Heart left ventricle (tissue), 16 donors: ENCODE measurements around the gene A2M. TPM values are rescaled to one million over a fixed set of nuclear protein-coding genes. Genes with fewer than 3 reads are reported as not detected.
A peak's percentile ranks its signal among the peaks of the same experiment; 100 is the strongest.

Experiments used
- ATAC-seq, 4 donors: fragments of 200-7000 bp; cut with Tn5 transposase; one replicate each; pipeline ENCODE4 v1.9.1; 2020 to 2022; ENCODE audit warnings: moderate library complexity in 4 of 4, mild to moderate bottlenecking in 3 of 4, moderate number of reproducible peaks in 1 of 4
- DNase-seq, 5 donors: peaks; one replicate each; pipeline ENCODE4 v3.0.0-alpha.2; 2020
- H3K27ac ChIP-seq, 12 donors: fragments of 200-600 bp; sonication (generic) in 4 of 12; one replicate each; pipeline versions ENCODE4 v1.5.0 to v1.8.0; 2016 to 2022; ENCODE audit warnings: mild to moderate bottlenecking in 2 of 12
- H3K27me3 ChIP-seq, 9 donors: fragments of 200-600 bp; sonication (generic) in 2 of 9; one replicate each; pipeline versions ENCODE4 v1.5.1 to v1.8.0; 2016 to 2022; ENCODE audit warnings: mild to moderate bottlenecking in 3 of 9
- H3K36me3 ChIP-seq, 9 donors: fragments of 200-600 bp; sonication (generic) in 2 of 9; one replicate each; pipeline versions ENCODE4 v1.5.0 to v1.8.0; 2018 to 2022; ENCODE audit warnings: mild to moderate bottlenecking in 2 of 9
- H3K4me1 ChIP-seq, 12 donors: fragments of 200-600 bp; sonication (generic) in 4 of 12; one replicate each; pipeline versions ENCODE4 v1.5.0 to v1.8.0; 2016 to 2022; ENCODE audit warnings: mild to moderate bottlenecking in 3 of 12
- H3K4me3 ChIP-seq, 12 donors: fragments of 200-600 bp; sonication (generic) in 4 of 12; one replicate each; pipeline versions ENCODE4 v1.5.0 to v1.8.0; 2017 to 2022; ENCODE audit warnings: mild to moderate bottlenecking in 9 of 12, moderate library complexity in 4 of 12
- H3K9me3 ChIP-seq, 12 donors: fragments of 200-600 bp; sonication (generic) in 4 of 12; one replicate each; pipeline versions ENCODE4 v1.5.0 to v1.8.0; 2016 to 2022; ENCODE audit warnings: mild to moderate bottlenecking in 1 of 12
- POLR2A ChIP-seq, 2 donors: fragments of 450-650 bp; IDR thresholded peaks; one replicate each; pipeline ENCODE4 v1.6.1; 2017; ENCODE audit warnings: antibody characterized with exemption in 2 of 2, mild to moderate bottlenecking in 2 of 2, moderate library complexity in 2 of 2
- WGBS, 4 donors: extraction: QIAGEN DNeasy Blood & Tissue Kit in 2 of 4; methylation state at CpG; one replicate each; pipeline versions ENCODE4 v1.1.5 to v1.1.7; 2013 to 2018; 5-methylcytosine and 5-hydroxymethylcytosine counted together
- intact Hi-C, 10 donors: fragments of 100-400 bp; cut with DNase I; formaldehyde crosslinking; loops; one replicate each; pipeline versions ENCODE4 v1.11.1 to v1.14.2; 2022
- polyA plus RNA-seq, 2 donors: library from polyadenylated mRNA; stranded (reverse); fragments of 200-250 nt; gene quantifications; one replicate each; pipeline ENCODE4 v1.2.3, GENCODE V29; 2013
- total RNA-seq, 9 donors: library from RNA; depleted of rRNA in 2 of 9; stranded (reverse); fragments of >200 nt in 2 of 9; fragmentation: NEBNext Ultra II Directional in 3 of 9; extraction: Animal tissue kit (Norgen Biotek cat#: 25700) in 3 of 9; gene quantifications; one replicate each; pipeline versions ENCODE4 v1.1.0 to v1.2.4, GENCODE V29; 2016 to 2023
- TF ChIP-seq, protein P1 (sequence below), 12 donors: fragments of 200-600 bp; sonication (generic) in 4 of 12; IDR thresholded peaks; one replicate each; pipeline versions ENCODE4 v1.5.0 to v1.8.0; 2018 to 2022; ENCODE audit warnings: antibody characterized with exemption in 12 of 12, mild to moderate bottlenecking in 5 of 12
- donor health status: ischemic (EF 13 %, LVEDD 7.1; RV severe dilation, severe dysfunction).
- donor health status: healthy with polysubstance abuse.
- donor health status: DM: no; HTN: yes; CAD: no.
- donor health status: DM: no; HTN: no; CAD: no.
- donor health status: ischemic (EF 25% LVEDD 6.9; RV normal size, moderate dysfunction).
- donor health status: ischemic (EF 25% LVEDD 5.7; RV mildly dilated, moderate dysfunction).
- donor health status: healthy.
- donor health status: DM: yes; HTN: yes; CAD: no.
- donor health status: ischemic (EF 35%, LVEDD 5.7; RV mildly dilated, moderate dysfunction).
- donor health status: nonischemic (EF 11% LVEDD 7.7; RV severe dilation, severe dysfunction).
- donor health status: DM: yes; HTN: yes; CAD: no.
- donor health status: PGD.
- donor health status: ischemic (EF 29% LVEDD 5.4; RV normal size, mild dysfunction).
- donor health status: nonischemic (EF 23%, LVEDD 6.1; RV moderate dilation, normal function).

A2M gene
- total and polyA plus RNA-seq, 11 donors = 133 to 1,706 (median 385) TPM

DNA sequence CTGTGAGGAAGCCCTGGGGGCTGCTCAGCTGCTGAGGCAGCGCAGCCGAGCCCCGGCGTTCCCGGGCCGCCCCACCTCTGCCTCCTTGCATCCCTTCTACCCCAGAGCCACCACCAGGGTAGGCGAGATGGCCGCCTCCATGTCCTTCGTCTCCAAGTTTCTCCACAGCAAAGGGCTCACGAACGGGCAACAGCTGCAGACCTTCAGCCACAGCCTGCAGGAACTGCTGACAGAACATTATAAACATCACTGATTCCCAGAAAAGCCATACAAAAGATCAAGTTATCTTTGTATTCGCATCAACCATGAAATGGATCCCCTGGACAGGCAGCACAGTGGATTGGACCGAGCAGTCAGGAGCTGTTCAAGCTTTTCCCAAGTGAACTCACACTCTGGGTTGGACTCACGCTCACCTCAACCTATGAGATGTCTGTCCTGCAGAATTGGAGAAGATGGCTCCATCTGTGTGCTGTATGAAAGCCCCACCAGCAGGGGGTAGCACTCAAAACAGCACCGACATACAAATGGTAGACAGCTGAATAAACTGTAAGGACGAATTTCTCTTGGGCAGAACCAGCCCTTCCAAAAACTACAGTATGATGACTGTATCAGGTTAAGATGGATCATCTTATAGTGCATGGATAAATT, 19.4 kb upstream of the A2M start:
- ATAC-seq = peak in 2 of 4 donors; percentile 42 to 49
- 74 to 88% (median 76%) methylated on average over 16 of the region's 16 CpGs for WGBS, 4 donors
- Histone ChIP-seq H3K4me3 (peak overlapping the region in 3 of 12 donors; percentile 7 to 22 (median 20)), H3K27me3 (no peaks in the 10 kb centered on the region), H3K36me3 (no peaks in the 10 kb centered on the region), H3K27ac (peak overlapping the region in 1 of 12 donors; percentile 9), H3K9me3 (peaks cover 0 to 24% (median 0%) of the 10 kb centered on the region in 12 donors), H3K4me1 (no peaks in the 10 kb centered on the region)
- TF ChIP-seq POLR2A (IDR thresholded peaks at IDR 0.05) = no peak
- TF ChIP-seq, protein P1, sequence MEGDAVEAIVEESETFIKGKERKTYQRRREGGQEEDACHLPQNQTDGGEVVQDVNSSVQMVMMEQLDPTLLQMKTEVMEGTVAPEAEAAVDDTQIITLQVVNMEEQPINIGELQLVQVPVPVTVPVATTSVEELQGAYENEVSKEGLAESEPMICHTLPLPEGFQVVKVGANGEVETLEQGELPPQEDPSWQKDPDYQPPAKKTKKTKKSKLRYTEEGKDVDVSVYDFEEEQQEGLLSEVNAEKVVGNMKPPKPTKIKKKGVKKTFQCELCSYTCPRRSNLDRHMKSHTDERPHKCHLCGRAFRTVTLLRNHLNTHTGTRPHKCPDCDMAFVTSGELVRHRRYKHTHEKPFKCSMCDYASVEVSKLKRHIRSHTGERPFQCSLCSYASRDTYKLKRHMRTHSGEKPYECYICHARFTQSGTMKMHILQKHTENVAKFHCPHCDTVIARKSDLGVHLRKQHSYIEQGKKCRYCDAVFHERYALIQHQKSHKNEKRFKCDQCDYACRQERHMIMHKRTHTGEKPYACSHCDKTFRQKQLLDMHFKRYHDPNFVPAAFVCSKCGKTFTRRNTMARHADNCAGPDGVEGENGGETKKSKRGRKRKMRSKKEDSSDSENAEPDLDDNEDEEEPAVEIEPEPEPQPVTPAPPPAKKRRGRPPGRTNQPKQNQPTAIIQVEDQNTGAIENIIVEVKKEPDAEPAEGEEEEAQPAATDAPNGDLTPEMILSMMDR (IDR thresholded peaks at IDR 0.05) = peak in 9 of 12 donors; percentile 6 to 39 (median 26)
- DNase-seq = peak in 1 of 5 donors; percentile 33
- intact Hi-C loops = no loop called here

DNA sequence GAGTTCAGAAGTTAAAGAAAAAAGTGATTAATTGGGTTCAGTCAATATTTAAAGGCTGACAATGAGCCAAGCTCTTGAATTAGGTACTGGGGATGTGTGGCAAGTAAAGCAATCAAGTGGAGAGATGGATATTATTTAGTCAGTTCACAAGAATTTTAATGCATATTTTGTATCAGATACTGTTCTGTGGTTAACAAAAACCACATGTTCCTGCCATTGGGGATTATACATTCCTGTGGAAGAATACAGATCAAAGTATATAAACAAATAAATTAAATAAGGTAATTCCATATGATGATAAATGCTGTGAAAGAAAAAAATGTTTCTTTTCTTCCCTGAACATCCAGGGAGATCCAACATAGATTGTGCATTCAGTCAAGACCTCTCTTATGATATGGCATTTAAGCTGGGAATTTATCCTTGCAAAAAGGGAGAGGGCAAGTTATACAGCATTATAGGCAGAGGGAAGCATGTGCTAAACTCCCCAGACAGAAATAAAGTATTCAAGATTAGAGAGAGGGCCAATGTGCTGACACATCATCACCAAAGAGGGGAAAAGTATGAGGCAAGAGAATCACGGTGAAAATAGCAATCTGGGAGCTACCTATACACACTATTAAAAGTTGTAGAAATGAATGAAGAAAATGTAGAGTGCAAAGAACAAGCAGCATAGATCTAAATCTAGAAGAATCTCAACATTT, 17.6 kb upstream of the A2M start:
- H3K36me3 ChIP-seq = no peaks in the 10 kb centered on the region
- 33 to 76% (median 70%) methylated on average over 1 of the region's 1 CpG for WGBS, 4 donors
- ATAC-seq = no peak
- H3K9me3 ChIP-seq = peaks cover 0 to 14% (median 0%) of the 10 kb centered on the region in 12 donors
- no peaks in the 10 kb centered on the region for H3K4me1 ChIP-seq
- no peak overlapping the region for H3K27ac ChIP-seq
- no peaks in the 10 kb centered on the region for H3K27me3 ChIP-seq
- TF ChIP-seq, protein P1 (IDR thresholded peaks at IDR 0.05) = no peak
- no peak for TF ChIP-seq POLR2A (IDR thresholded peaks at IDR 0.05)
- H3K4me3 ChIP-seq = no peak overlapping the region
- DNase-seq = no peak
- intact Hi-C loops = no loop called here

- Histone ChIP-seq H3K27ac (no peak overlapping the region), H3K27me3 (no peaks in the 10 kb centered on the region), H3K9me3 (peaks cover 0 to 6% (median 0%) of the 10 kb centered on the region in 12 donors), H3K4me3 (no peak overlapping the region), H3K4me1 (no peaks in the 10 kb centered on the region), H3K36me3 (no peaks in the 10 kb centered on the region)
- no peak for TF ChIP-seq POLR2A (IDR thresholded peaks at IDR 0.05)
- TF ChIP-seq, protein P1 (IDR thresholded peaks at IDR 0.05) = no peak
- WGBS, 4 donors = 69 to 74% (median 74%) methylated on average over 1 of the region's 1 CpG
- DNase-seq = no peak
- intact Hi-C loops = no loop called here
- ATAC-seq = peak in 1 of 4 donors; percentile 34
Observed at GRCh38 chr12:9132008-9132535, 16.4 kb upstream of the A2M start.

DNA sequence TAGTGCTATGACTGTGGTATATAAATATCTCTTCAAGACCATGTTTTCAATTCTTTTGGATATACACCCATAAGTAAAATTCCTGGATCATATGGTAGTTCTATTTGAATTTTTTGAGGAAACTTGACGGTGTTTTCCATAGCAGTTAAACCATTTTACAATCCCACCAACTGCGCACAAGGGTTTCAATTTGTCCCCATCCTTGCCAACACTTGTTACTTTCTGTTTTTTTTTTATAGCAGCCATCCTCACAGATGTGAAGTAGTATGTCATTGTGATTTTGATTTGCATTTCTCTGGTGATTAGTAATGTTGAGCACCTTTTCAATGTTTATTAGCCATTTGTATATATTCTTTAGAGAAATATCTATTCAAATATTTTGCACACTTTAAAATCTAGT, 14.5 kb upstream of the A2M start:
- DNase-seq = no peak
- peaks cover 0 to 4% (median 0%) of the 10 kb centered on the region in 12 donors for H3K9me3 ChIP-seq
- ATAC-seq = no peak
- WGBS, 4 donors = 46 to 97% (median 81%) methylated on average over 2 of the region's 2 CpGs
- H3K4me1 ChIP-seq = no peaks in the 10 kb centered on the region
- H3K27ac ChIP-seq = no peak overlapping the region
- intact Hi-C loops = no loop called here
- H3K4me3 ChIP-seq = no peak overlapping the region
- H3K36me3 ChIP-seq = no peaks in the 10 kb centered on the region
- no peaks in the 10 kb centered on the region for H3K27me3 ChIP-seq
- TF ChIP-seq, protein P1 (IDR thresholded peaks at IDR 0.05) = no peak
- TF ChIP-seq POLR2A (IDR thresholded peaks at IDR 0.05) = no peak
